HL-60/S4 (cell line): ENCODE data around the gene SMAP2.
"Not testable (repeated sequence)": the region's sequence is repeated elsewhere in the genome, so short reads cannot be mapped to it uniquely, and the experiment has no call there.

Source experiments
- in situ Hi-C: fragments of 300-500 bp; cut with MboI; formaldehyde crosslinking; loops from 2 replicates; pipeline ENCODE4 v1.14.3; 2022; ENCODE audit warnings: low sequenced_read_pairs

Gene SMAP2

GRCh38 chr1:40373323-40374283 is at the start of gene SMAP2:
Gene SMAP2 (plus strand): TSS chr1:40373727. CDS start chr1:40374121, 394 bp downstream.
- in situ Hi-C loops = no loop called here

GRCh38 chr1:40331403-40331802 is 42.1 kb upstream of the SMAP2 start:
- in situ Hi-C loops = not testable (repeated sequence)

GRCh38 chr1:40332695-40333094 is 40.8 kb upstream of the SMAP2 start:
- in situ Hi-C loops = no loop called here

GRCh38 chr1:40337443-40337842 is 36.1 kb upstream of the SMAP2 start:
- in situ Hi-C loops = loop anchor here (5.0 kb wide), 1 partner anchor 190 kb away; no protein-coding TSS in a partner anchor

- in situ Hi-C loops = loop anchor here (5.0 kb wide), 1 partner anchor 192 kb away; no protein-coding TSS in a partner anchor
Measured at GRCh38 chr1:40338745-40339419, 34.6 kb upstream of the SMAP2 start.

- in situ Hi-C loops = loop anchor here (5.0 kb wide), 1 partner anchor 192 kb away; no protein-coding TSS in a partner anchor
Measured at GRCh38 chr1:40339420-40340323, 33.9 kb upstream of the SMAP2 start.

GRCh38 chr1:40341491-40342380 is 31.8 kb upstream of the SMAP2 start:
- in situ Hi-C loops = no loop called here

GRCh38 chr1:40342381-40342717 is 31.2 kb upstream of the SMAP2 start:
- in situ Hi-C loops = not testable (repeated sequence)

- in situ Hi-C loops = no loop called here
Measured at GRCh38 chr1:40344597-40344996, 28.9 kb upstream of the SMAP2 start.

- in situ Hi-C loops = no loop called here
Measured at GRCh38 chr1:40350391-40350790, 23.1 kb upstream of the SMAP2 start.

- in situ Hi-C loops = no loop called here
Measured at GRCh38 chr1:40351124-40351523, 22.4 kb upstream of the SMAP2 start.

- in situ Hi-C loops = no loop called here
Measured at GRCh38 chr1:40352126-40352525, 21.4 kb upstream of the SMAP2 start.

GRCh38 chr1:40353082-40353481 is 20.4 kb upstream of the SMAP2 start:
- in situ Hi-C loops = no loop called here

GRCh38 chr1:40357625-40358024 is 15.9 kb upstream of the SMAP2 start:
- in situ Hi-C loops = no loop called here

- in situ Hi-C loops = no loop called here
Measured at GRCh38 chr1:40360631-40361030, 12.9 kb upstream of the SMAP2 start.

GRCh38 chr1:40361201-40361600 is 12.3 kb upstream of the SMAP2 start:
- in situ Hi-C loops = no loop called here

GRCh38 chr1:40361637-40362036 is 11.9 kb upstream of the SMAP2 start:
- in situ Hi-C loops = no loop called here

- in situ Hi-C loops = no loop called here
Measured at GRCh38 chr1:40362199-40362598, 11.3 kb upstream of the SMAP2 start.

- in situ Hi-C loops = no loop called here
Measured at GRCh38 chr1:40362699-40363098, 10.8 kb upstream of the SMAP2 start.

- in situ Hi-C loops = no loop called here
Measured at GRCh38 chr1:40363721-40364120, 9.8 kb upstream of the SMAP2 start.
